Liver (tissue), 3 donors: ENCODE results near the gene LILRA2.
"Not testable (repeated sequence)": the region's sequence is repeated elsewhere in the genome, so short reads cannot be mapped to it uniquely, and the experiment has no call there.

ENCODE experiments used
- ATF3 ChIP-seq: IDR thresholded peaks from 2 replicates; pipeline ENCODE4 v1.6.1; 2016; ENCODE audit warnings: antibody characterized with exemption
- EGR1 ChIP-seq, 2 donors: IDR thresholded peaks; 2 replicates each; pipeline ENCODE4 v1.6.1; 2016 to 2018; ENCODE audit warnings: antibody characterized with exemption in 2 of 2, low read depth in 2 of 2
- FOXA1 ChIP-seq: IDR thresholded peaks from 2 replicates; pipeline ENCODE4 v1.6.1; 2016; ENCODE audit warnings: antibody characterized with exemption
- GABPA ChIP-seq, 2 donors: IDR thresholded peaks in 1 of 2; conservative IDR thresholded peaks in 1 of 2; 2 replicates each; pipeline ENCODE4 v1.6.1; 2016; ENCODE audit warnings: antibody characterized with exemption in 2 of 2, mild to moderate bottlenecking in 1 of 2, moderate library complexity in 1 of 2
- HNF4A ChIP-seq, 2 donors: conservative IDR thresholded peaks; 2 replicates each; pipeline ENCODE4 v1.6.1; 2016; ENCODE audit warnings: antibody characterized with exemption in 2 of 2, mild to moderate bottlenecking in 2 of 2
- JUND ChIP-seq, 2 donors: IDR thresholded peaks; 2 replicates each; pipeline ENCODE4 v1.6.1; 2016; ENCODE audit warnings: antibody characterized with exemption in 2 of 2
- SP1 ChIP-seq: IDR thresholded peaks from 2 replicates; pipeline ENCODE4 v1.6.1; 2018; ENCODE audit warnings: antibody characterized with exemption, mild to moderate bottlenecking
- TAF1 ChIP-seq: conservative IDR thresholded peaks from 2 replicates; pipeline ENCODE4 v1.6.1; 2016; ENCODE audit warnings: antibody characterized with exemption, mild to moderate bottlenecking
- YY1 ChIP-seq: IDR thresholded peaks from 2 replicates; pipeline ENCODE4 v1.6.1; 2016; ENCODE audit warnings: antibody characterized with exemption, mild to moderate bottlenecking
- TF ChIP-seq, protein P1 (sequence below): fragments of 150-350 bp; IDR thresholded peaks from 2 replicates; pipeline ENCODE4 v1.5.1; 2017; ENCODE audit warnings: improper control_type of control experiment, low read depth, low read length; ENCODE audit not compliant: missing input control
- TF ChIP-seq, protein P2 (sequence below): IDR thresholded peaks from 2 replicates; pipeline ENCODE4 v1.6.1; 2016; ENCODE audit warnings: antibody characterized with exemption
- TF ChIP-seq, protein P3 (sequence below): IDR thresholded peaks from 2 replicates; pipeline ENCODE4 v1.6.1; 2016; ENCODE audit warnings: antibody characterized with exemption, mild to moderate bottlenecking
- donor health status: healthy.
- donor health status: healthy.

GRCh38 chr19:54563206-54563605 is 10.4 kb upstream of the LILRA2 start:
- TF ChIP-seq, protein P1, sequence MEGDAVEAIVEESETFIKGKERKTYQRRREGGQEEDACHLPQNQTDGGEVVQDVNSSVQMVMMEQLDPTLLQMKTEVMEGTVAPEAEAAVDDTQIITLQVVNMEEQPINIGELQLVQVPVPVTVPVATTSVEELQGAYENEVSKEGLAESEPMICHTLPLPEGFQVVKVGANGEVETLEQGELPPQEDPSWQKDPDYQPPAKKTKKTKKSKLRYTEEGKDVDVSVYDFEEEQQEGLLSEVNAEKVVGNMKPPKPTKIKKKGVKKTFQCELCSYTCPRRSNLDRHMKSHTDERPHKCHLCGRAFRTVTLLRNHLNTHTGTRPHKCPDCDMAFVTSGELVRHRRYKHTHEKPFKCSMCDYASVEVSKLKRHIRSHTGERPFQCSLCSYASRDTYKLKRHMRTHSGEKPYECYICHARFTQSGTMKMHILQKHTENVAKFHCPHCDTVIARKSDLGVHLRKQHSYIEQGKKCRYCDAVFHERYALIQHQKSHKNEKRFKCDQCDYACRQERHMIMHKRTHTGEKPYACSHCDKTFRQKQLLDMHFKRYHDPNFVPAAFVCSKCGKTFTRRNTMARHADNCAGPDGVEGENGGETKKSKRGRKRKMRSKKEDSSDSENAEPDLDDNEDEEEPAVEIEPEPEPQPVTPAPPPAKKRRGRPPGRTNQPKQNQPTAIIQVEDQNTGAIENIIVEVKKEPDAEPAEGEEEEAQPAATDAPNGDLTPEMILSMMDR = not testable (repeated sequence)
- TF ChIP-seq, protein P2, sequence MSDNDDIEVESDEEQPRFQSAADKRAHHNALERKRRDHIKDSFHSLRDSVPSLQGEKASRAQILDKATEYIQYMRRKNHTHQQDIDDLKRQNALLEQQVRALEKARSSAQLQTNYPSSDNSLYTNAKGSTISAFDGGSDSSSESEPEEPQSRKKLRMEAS = not testable (repeated sequence)
- TF ChIP-seq SP1; YY1; TAF1; GABPA (IDR thresholded peaks at IDR 0.05 in 1 of 2, conservative IDR thresholded peaks at IDR 0.05 in 1 of 2); ATF3; HNF4A (conservative IDR thresholded peaks at IDR 0.05); FOXA1; JUND (IDR thresholded peaks at IDR 0.05); EGR1 (IDR thresholded peaks at IDR 0.05; ENCODE audit: low read depth in 2 of 2): not testable (repeated sequence)
- TF ChIP-seq, protein P3, sequence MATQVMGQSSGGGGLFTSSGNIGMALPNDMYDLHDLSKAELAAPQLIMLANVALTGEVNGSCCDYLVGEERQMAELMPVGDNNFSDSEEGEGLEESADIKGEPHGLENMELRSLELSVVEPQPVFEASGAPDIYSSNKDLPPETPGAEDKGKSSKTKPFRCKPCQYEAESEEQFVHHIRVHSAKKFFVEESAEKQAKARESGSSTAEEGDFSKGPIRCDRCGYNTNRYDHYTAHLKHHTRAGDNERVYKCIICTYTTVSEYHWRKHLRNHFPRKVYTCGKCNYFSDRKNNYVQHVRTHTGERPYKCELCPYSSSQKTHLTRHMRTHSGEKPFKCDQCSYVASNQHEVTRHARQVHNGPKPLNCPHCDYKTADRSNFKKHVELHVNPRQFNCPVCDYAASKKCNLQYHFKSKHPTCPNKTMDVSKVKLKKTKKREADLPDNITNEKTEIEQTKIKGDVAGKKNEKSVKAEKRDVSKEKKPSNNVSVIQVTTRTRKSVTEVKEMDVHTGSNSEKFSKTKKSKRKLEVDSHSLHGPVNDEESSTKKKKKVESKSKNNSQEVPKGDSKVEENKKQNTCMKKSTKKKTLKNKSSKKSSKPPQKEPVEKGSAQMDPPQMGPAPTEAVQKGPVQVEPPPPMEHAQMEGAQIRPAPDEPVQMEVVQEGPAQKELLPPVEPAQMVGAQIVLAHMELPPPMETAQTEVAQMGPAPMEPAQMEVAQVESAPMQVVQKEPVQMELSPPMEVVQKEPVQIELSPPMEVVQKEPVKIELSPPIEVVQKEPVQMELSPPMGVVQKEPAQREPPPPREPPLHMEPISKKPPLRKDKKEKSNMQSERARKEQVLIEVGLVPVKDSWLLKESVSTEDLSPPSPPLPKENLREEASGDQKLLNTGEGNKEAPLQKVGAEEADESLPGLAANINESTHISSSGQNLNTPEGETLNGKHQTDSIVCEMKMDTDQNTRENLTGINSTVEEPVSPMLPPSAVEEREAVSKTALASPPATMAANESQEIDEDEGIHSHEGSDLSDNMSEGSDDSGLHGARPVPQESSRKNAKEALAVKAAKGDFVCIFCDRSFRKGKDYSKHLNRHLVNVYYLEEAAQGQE = not testable (repeated sequence)
